HepG2 (cell line): ENCODE measurements around the gene PRMT5. TPM values are rescaled to one million over a fixed set of nuclear protein-coding genes. Genes with fewer than 3 reads are reported as not detected.
A peak's percentile ranks its signal among the peaks of the same experiment; 100 is the strongest.

Source experiments
- ESRRA ChIP-seq: sonication (generic); formaldehyde crosslinking; IDR thresholded peaks from 2 replicates; pipeline ENCODE4 v1.5.1; 2020; ENCODE audit warnings: mild to moderate bottlenecking, low read depth, missing genetic modification reagents
- EZH2 ChIP-seq: conservative IDR thresholded peaks from 2 replicates; pipeline ENCODE4 v1.6.1; 2012; ENCODE audit warnings: mild to moderate bottlenecking, low read depth, low read length, moderate library complexity
- GATAD1 ChIP-seq: IDR thresholded peaks from 2 replicates; pipeline ENCODE4 v1.6.1; 2016; ENCODE audit warnings: missing genetic modification reagents, missing compliant biosample characterization
- HOXD1 ChIP-seq: sonication (generic); formaldehyde crosslinking; IDR thresholded peaks from 2 replicates; pipeline ENCODE4 v1.5.0; 2020; ENCODE audit warnings: missing genetic modification reagents
- MEF2D ChIP-seq: sonication (generic); formaldehyde crosslinking; IDR thresholded peaks from 2 replicates; pipeline ENCODE4 v1.5.1; 2020; ENCODE audit warnings: mild to moderate bottlenecking, missing genetic modification reagents
- RAD21 ChIP-seq: fragments of 450-650 bp; formaldehyde crosslinking; IDR thresholded peaks from 2 replicates; pipeline ENCODE4 v1.5.0; 2020; ENCODE audit warnings: mild to moderate bottlenecking
- RXRA ChIP-seq: sonication (generic); formaldehyde crosslinking; IDR thresholded peaks from 2 replicates; pipeline ENCODE4 v1.5.1; 2020; ENCODE audit warnings: missing genetic modification reagents
- ZNF10 ChIP-seq: sonication (generic); formaldehyde crosslinking; IDR thresholded peaks from 2 replicates; pipeline ENCODE4 v1.4.0; 2020; ENCODE audit warnings: mild to moderate bottlenecking, low read depth, missing genetic modification reagents, borderline replicate concordance
- ZNF12 ChIP-seq: sonication (generic); formaldehyde crosslinking; IDR thresholded peaks from 2 replicates; pipeline ENCODE4 v1.5.0; 2020; ENCODE audit warnings: missing genetic modification reagents
- ZNF326 ChIP-seq: sonication (generic); formaldehyde crosslinking; IDR thresholded peaks from 2 replicates; pipeline ENCODE4 v1.4.0; 2020; ENCODE audit warnings: missing genetic modification reagents, borderline replicate concordance
- ZNF552 ChIP-seq: sonication (generic); formaldehyde crosslinking; IDR thresholded peaks from 2 replicates; pipeline ENCODE4 v1.9.0; 2022; ENCODE audit warnings: missing genetic modification reagents, mild to moderate bottlenecking, borderline replicate concordance
- ZNF598 ChIP-seq: sonication (generic); formaldehyde crosslinking; IDR thresholded peaks from 2 replicates; pipeline ENCODE4 v1.5.1; 2020; ENCODE audit warnings: mild to moderate bottlenecking, missing genetic modification reagents, borderline replicate concordance
- ZNF780A ChIP-seq: sonication (generic); formaldehyde crosslinking; IDR thresholded peaks from 2 replicates; pipeline ENCODE4 v1.8.0; 2022; ENCODE audit warnings: mild to moderate bottlenecking, missing genetic modification reagents, moderate library complexity
- polyA plus RNA-seq, 8 experiments: library from polyadenylated mRNA; depleted of rRNA in 3 of 8; stranded (reverse) in 7 of 8; unstranded in 1 of 8; fragments of >200 nt; fragmentation: Illumina TruSeq in 4 of 8; extraction: Trizol in 4 of 8; gene quantifications; 2 replicates each; pipeline versions ENCODE4 v1.2.1 to v1.2.3, GENCODE V29; 2011 to 2016; ENCODE audit warnings: low read depth in 4 of 8, missing spikeins in 1 of 8, mixed read lengths in 1 of 8; ENCODE audit not compliant: insufficient read depth in 1 of 8
- total RNA-seq, 5 experiments: library from RNA; depleted of rRNA; stranded (reverse); fragments of >200 nt; fragmentation: Illumina TruSeq; extraction: Trizol; gene quantifications; 2 replicates each; pipeline ENCODE4 v1.2.3, GENCODE V29; 2016; ENCODE audit warnings: low read depth in 1 of 5
- TF ChIP-seq, protein P1 (sequence below): sonication (generic); formaldehyde crosslinking; IDR thresholded peaks from 2 replicates; pipeline ENCODE4 v1.4.0; 2020; ENCODE audit warnings: missing genetic modification reagents
- TF ChIP-seq, protein P2 (sequence below): sonication (generic); formaldehyde crosslinking; IDR thresholded peaks from 2 replicates; pipeline ENCODE4 v1.4.0; 2020; ENCODE audit warnings: missing genetic modification reagents; ENCODE audit errors: not compliant biosample characterization
- TF ChIP-seq, protein P3 (sequence below): conservative IDR thresholded peaks from 2 replicates; pipeline ENCODE4 v1.6.1; 2018; ENCODE audit warnings: missing genetic modification reagents
- TF ChIP-seq, protein P4 (sequence below): sonication (generic); formaldehyde crosslinking; IDR thresholded peaks from 2 replicates; pipeline ENCODE4 v1.9.0; 2021; ENCODE audit warnings: mild to moderate bottlenecking, missing genetic modification reagents
- TF ChIP-seq, protein P5 (sequence below): sonication (generic); formaldehyde crosslinking; IDR thresholded peaks from 2 replicates; pipeline ENCODE4 v1.5.0; 2020; ENCODE audit warnings: mild to moderate bottlenecking, missing genetic modification reagents, moderate library complexity

PRMT5 gene
- total and polyA plus RNA-seq, 2 of the 13 experiments (the other 11 are each of a cell fraction or from before 2014, with no cell fraction given) = 210 to 354 TPM

DNA sequence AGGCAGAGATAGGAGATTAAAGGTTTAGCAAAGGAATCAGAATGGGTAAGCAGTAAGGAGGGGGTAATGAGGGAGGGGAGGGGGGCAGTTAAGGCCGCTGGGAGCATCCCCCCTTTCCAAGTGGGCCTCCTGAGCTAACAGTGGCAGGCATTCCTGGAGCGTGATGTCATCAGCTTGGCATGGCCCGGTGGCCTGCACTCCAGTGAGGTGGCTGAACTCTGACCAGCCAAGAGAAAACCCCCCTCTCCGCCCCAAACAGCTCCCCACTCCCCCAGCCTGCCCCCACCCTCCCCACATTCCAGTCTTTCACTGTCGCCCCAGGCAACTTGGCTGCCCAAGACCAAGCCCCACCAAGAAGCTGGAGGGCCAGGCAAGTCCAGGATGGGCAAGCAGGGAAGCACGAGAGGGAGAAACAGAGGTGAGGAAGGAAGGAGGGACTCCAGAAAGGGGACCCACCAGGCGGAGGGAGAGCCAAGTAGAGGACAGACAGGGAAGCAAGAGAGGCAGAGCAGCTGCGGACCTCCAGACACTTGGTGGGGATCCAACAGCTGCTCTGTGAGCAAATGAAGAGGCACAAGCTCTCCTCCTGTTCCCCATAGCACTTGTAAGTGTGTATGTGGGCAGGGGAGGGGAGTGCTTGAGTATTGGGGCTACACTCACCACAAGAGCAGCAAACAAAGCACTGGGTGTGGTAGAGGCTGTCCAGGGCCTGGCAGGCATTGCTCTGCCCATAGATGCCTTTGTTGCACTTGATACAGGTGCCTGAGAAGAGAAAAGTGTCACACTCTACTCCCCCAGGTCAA, 48.7 kb upstream of the PRMT5 start (continued):
- TF ChIP-seq RAD21 (CRISPR knock-in tag) = peak; percentile 17
- TF ChIP-seq EZH2 = no peak
- peak; percentile 92; the same call in 1 of the 2 replicates for TF ChIP-seq MEF2D (CRISPR knock-in tag)
- no peak for TF ChIP-seq HOXD1 (CRISPR knock-in tag)
- TF ChIP-seq ZNF12 (CRISPR knock-in tag) = peak; percentile 89; the same call in 1 of the 2 replicates
- TF ChIP-seq, protein P1, sequence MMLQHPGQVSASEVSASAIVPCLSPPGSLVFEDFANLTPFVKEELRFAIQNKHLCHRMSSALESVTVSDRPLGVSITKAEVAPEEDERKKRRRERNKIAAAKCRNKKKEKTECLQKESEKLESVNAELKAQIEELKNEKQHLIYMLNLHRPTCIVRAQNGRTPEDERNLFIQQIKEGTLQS = peak; percentile 100
- TF ChIP-seq, protein P2, sequence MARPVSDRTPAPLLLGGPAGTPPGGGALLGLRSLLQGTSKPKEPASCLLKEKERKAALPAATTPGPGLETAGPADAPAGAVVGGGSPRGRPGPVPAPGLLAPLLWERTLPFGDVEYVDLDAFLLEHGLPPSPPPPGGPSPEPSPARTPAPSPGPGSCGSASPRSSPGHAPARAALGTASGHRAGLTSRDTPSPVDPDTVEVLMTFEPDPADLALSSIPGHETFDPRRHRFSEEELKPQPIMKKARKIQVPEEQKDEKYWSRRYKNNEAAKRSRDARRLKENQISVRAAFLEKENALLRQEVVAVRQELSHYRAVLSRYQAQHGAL = no peak
- TF ChIP-seq, protein P3, sequence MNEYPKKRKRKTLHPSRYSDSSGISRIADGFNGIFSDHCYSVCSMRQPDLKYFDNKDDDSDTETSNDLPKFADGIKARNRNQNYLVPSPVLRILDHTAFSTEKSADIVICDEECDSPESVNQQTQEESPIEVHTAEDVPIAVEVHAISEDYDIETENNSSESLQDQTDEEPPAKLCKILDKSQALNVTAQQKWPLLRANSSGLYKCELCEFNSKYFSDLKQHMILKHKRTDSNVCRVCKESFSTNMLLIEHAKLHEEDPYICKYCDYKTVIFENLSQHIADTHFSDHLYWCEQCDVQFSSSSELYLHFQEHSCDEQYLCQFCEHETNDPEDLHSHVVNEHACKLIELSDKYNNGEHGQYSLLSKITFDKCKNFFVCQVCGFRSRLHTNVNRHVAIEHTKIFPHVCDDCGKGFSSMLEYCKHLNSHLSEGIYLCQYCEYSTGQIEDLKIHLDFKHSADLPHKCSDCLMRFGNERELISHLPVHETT (CRISPR knock-in tag) = no peak; the same call in 1 of the 2 replicates
- TF ChIP-seq, protein P4, sequence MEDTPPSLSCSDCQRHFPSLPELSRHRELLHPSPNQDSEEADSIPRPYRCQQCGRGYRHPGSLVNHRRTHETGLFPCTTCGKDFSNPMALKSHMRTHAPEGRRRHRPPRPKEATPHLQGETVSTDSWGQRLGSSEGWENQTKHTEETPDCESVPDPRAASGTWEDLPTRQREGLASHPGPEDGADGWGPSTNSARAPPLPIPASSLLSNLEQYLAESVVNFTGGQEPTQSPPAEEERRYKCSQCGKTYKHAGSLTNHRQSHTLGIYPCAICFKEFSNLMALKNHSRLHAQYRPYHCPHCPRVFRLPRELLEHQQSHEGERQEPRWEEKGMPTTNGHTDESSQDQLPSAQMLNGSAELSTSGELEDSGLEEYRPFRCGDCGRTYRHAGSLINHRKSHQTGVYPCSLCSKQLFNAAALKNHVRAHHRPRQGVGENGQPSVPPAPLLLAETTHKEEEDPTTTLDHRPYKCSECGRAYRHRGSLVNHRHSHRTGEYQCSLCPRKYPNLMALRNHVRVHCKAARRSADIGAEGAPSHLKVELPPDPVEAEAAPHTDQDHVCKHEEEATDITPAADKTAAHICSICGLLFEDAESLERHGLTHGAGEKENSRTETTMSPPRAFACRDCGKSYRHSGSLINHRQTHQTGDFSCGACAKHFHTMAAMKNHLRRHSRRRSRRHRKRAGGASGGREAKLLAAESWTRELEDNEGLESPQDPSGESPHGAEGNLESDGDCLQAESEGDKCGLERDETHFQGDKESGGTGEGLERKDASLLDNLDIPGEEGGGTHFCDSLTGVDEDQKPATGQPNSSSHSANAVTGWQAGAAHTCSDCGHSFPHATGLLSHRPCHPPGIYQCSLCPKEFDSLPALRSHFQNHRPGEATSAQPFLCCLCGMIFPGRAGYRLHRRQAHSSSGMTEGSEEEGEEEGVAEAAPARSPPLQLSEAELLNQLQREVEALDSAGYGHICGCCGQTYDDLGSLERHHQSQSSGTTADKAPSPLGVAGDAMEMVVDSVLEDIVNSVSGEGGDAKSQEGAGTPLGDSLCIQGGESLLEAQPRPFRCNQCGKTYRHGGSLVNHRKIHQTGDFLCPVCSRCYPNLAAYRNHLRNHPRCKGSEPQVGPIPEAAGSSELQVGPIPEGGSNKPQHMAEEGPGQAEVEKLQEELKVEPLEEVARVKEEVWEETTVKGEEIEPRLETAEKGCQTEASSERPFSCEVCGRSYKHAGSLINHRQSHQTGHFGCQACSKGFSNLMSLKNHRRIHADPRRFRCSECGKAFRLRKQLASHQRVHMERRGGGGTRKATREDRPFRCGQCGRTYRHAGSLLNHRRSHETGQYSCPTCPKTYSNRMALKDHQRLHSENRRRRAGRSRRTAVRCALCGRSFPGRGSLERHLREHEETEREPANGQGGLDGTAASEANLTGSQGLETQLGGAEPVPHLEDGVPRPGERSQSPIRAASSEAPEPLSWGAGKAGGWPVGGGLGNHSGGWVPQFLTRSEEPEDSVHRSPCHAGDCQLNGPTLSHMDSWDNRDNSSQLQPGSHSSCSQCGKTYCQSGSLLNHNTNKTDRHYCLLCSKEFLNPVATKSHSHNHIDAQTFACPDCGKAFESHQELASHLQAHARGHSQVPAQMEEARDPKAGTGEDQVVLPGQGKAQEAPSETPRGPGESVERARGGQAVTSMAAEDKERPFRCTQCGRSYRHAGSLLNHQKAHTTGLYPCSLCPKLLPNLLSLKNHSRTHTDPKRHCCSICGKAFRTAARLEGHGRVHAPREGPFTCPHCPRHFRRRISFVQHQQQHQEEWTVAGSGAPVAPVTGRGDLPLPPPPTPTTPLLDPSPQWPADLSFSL (CRISPR knock-in tag) = no peak
- TF ChIP-seq, protein P5, sequence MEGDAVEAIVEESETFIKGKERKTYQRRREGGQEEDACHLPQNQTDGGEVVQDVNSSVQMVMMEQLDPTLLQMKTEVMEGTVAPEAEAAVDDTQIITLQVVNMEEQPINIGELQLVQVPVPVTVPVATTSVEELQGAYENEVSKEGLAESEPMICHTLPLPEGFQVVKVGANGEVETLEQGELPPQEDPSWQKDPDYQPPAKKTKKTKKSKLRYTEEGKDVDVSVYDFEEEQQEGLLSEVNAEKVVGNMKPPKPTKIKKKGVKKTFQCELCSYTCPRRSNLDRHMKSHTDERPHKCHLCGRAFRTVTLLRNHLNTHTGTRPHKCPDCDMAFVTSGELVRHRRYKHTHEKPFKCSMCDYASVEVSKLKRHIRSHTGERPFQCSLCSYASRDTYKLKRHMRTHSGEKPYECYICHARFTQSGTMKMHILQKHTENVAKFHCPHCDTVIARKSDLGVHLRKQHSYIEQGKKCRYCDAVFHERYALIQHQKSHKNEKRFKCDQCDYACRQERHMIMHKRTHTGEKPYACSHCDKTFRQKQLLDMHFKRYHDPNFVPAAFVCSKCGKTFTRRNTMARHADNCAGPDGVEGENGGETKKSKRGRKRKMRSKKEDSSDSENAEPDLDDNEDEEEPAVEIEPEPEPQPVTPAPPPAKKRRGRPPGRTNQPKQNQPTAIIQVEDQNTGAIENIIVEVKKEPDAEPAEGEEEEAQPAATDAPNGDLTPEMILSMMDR = no peak
- TF ChIP-seq ZNF598 = peak; percentile 83; the same call in 1 of the 2 replicates
- TF ChIP-seq ZNF552 (CRISPR knock-in tag) = peak; percentile 41; the same call in 1 of the 2 replicates
- TF ChIP-seq ESRRA = no peak; the same call in 1 of the 2 replicates
- TF ChIP-seq ZNF10 (CRISPR knock-in tag) = no peak
- TF ChIP-seq RXRA (CRISPR knock-in tag) = peak; percentile 99
- no peak; the same call in 1 of the 2 replicates for TF ChIP-seq ZNF326 (CRISPR knock-in tag)
- peak; percentile 85 for TF ChIP-seq GATAD1 (CRISPR knock-in tag)
- TF ChIP-seq ZNF780A (CRISPR knock-in tag) = no peak
